HL-60 (cell line): ENCODE measurements around the gene NOTCH4.
A peak's percentile ranks its signal among the peaks of the same experiment; 100 is the strongest.

Experiments used
- DNase-seq, 2 experiments: peaks; one replicate each; pipeline ENCODE4 v3.0.0-alpha.2; 2010 to 2020; ENCODE audit warnings: low read depth in 1 of 2, low spot score in 1 of 2
- H3K27ac ChIP-seq: fragments of 250-450 bp; sonication (Bioruptor Pico); replicated peaks from 2 replicates; pipeline ENCODE4 v1.5.1; 2020; ENCODE audit warnings: mild to moderate bottlenecking, moderate library complexity
- H3K27me3 ChIP-seq: fragments of 250-450 bp; sonication (Bioruptor Pico); 2 replicates; pipeline ENCODE4 v1.5.1; 2021; ENCODE audit warnings: mild to moderate bottlenecking, moderate library complexity; ENCODE audit not compliant: insufficient read depth, poor library complexity, severe bottlenecking
- H3K4me3 ChIP-seq: replicated peaks from 2 replicates; pipeline ENCODE4 v1.5.1; 2011; ENCODE audit warnings: mild to moderate bottlenecking, control low read depth, low read length; ENCODE audit not compliant: insufficient read depth
- GABPA ChIP-seq: IDR thresholded peaks from 2 replicates; pipeline ENCODE4 v1.6.1; 2012; ENCODE audit warnings: low read depth
- POLR2AphosphoS5 ChIP-seq: IDR thresholded peaks from 2 replicates; pipeline ENCODE4 v1.6.1; 2012; ENCODE audit warnings: low read depth
- SPI1 ChIP-seq: IDR thresholded peaks from 2 replicates; pipeline ENCODE4 v1.6.1; 2012; ENCODE audit warnings: low read depth, mild to moderate bottlenecking, borderline replicate concordance
- TF ChIP-seq, protein P1 (sequence below): IDR thresholded peaks from 2 replicates; pipeline ENCODE4 v1.6.1; 2012; ENCODE audit warnings: low read depth; ENCODE audit not compliant: insufficient replicate concordance
- TF ChIP-seq, protein P2 (sequence below): IDR thresholded peaks from one replicate; pipeline ENCODE4 v1.5.1; 2011; ENCODE audit warnings: low read length, control low read depth, inconsistent platforms; ENCODE audit not compliant: insufficient read depth

Gene NOTCH4

GRCh38 chr6:32178547-32179440 is 45.1 kb downstream of the NOTCH4 start:
- no peak for DNase-seq
- Histone ChIP-seq H3K4me3 (peak overlapping the region; percentile 67), H3K27ac (peak overlapping the region; percentile 86), H3K27me3 (no peaks in the 10 kb centered on the region)
- TF ChIP-seq, protein P1, sequence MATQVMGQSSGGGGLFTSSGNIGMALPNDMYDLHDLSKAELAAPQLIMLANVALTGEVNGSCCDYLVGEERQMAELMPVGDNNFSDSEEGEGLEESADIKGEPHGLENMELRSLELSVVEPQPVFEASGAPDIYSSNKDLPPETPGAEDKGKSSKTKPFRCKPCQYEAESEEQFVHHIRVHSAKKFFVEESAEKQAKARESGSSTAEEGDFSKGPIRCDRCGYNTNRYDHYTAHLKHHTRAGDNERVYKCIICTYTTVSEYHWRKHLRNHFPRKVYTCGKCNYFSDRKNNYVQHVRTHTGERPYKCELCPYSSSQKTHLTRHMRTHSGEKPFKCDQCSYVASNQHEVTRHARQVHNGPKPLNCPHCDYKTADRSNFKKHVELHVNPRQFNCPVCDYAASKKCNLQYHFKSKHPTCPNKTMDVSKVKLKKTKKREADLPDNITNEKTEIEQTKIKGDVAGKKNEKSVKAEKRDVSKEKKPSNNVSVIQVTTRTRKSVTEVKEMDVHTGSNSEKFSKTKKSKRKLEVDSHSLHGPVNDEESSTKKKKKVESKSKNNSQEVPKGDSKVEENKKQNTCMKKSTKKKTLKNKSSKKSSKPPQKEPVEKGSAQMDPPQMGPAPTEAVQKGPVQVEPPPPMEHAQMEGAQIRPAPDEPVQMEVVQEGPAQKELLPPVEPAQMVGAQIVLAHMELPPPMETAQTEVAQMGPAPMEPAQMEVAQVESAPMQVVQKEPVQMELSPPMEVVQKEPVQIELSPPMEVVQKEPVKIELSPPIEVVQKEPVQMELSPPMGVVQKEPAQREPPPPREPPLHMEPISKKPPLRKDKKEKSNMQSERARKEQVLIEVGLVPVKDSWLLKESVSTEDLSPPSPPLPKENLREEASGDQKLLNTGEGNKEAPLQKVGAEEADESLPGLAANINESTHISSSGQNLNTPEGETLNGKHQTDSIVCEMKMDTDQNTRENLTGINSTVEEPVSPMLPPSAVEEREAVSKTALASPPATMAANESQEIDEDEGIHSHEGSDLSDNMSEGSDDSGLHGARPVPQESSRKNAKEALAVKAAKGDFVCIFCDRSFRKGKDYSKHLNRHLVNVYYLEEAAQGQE: no peak
- TF ChIP-seq, protein P2, sequence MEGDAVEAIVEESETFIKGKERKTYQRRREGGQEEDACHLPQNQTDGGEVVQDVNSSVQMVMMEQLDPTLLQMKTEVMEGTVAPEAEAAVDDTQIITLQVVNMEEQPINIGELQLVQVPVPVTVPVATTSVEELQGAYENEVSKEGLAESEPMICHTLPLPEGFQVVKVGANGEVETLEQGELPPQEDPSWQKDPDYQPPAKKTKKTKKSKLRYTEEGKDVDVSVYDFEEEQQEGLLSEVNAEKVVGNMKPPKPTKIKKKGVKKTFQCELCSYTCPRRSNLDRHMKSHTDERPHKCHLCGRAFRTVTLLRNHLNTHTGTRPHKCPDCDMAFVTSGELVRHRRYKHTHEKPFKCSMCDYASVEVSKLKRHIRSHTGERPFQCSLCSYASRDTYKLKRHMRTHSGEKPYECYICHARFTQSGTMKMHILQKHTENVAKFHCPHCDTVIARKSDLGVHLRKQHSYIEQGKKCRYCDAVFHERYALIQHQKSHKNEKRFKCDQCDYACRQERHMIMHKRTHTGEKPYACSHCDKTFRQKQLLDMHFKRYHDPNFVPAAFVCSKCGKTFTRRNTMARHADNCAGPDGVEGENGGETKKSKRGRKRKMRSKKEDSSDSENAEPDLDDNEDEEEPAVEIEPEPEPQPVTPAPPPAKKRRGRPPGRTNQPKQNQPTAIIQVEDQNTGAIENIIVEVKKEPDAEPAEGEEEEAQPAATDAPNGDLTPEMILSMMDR: no peak
- TF ChIP-seq GABPA (no peak), SPI1 (no peak), POLR2AphosphoS5 (no peak; the same call in 1 of the 2 replicates)

- no peak for TF ChIP-seq GABPA
- peak; percentile 95 for TF ChIP-seq SPI1
- Histone ChIP-seq H3K27ac (peak within 1 kb of the TSS; percentile 86), H3K27me3 (no peaks in the 10 kb centered on the region), H3K4me3 (peak within 1 kb of the TSS; percentile 67)
- DNase-seq: peak; percentile 97 to 100
Measured at GRCh38 chr6:32177788-32178546, 45.9 kb downstream of the NOTCH4 start, which contains the start of gene RNF5. RNF5 (plus strand) TSS chr6:32178405; CDS start chr6:32178512, 107 bp downstream.

DNA sequence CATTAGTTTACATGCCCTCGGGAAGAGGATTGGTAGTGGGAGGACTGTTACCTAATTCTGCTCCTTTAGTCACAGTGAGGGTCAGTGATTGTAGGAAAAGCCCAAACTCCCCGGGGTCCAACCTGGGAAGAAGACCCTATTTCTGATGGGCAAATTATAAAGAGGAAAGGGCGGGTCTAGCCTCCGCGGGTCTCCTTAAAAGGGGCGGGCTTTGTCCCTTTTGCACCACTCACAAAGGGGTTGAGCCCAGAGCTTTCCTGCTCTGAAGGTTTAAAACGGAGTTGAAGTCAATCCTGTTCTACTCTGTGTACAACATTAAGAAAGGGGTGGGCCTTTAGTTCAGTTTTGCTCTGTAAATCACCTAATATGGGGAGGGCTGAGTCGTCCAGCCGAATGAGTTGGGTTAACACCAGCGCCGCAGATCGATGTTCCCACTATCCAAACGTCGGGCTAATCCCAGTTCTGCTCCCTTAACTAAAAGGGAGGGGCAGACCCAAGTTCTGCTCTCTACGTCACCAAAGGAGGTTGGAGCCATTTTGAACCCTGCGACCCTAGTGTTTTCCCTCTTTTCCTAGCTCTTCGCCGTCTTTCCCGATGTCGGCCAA is 46.6 kb downstream of the NOTCH4 start:
- DNase-seq: no peak
- peak overlapping the region; percentile 86 for H3K27ac ChIP-seq
- no peaks in the 10 kb centered on the region for H3K27me3 ChIP-seq
- H3K4me3 ChIP-seq: peak overlapping the region; percentile 42
- TF ChIP-seq, protein P2: no peak
- TF ChIP-seq POLR2AphosphoS5: no peak; the same call in 1 of the 2 replicates
- no peak for TF ChIP-seq SPI1
- TF ChIP-seq GABPA: no peak
- TF ChIP-seq, protein P1: no peak
